HG03139 (cell line): ENCODE results near the gene KIF3C.
"Not testable (repeated sequence)": the region's sequence is repeated elsewhere in the genome, so short reads cannot be mapped to it uniquely, and the experiment has no call there.

Experiments
- ATAC-seq: cut with Tn5 transposase; IDR thresholded peaks from one replicate; pipeline ENCODE4 v1.9.1; 2021; ENCODE audit not compliant: unreplicated experiment

The KIF3C gene

GRCh38 chr2:25982273-25982967, at the start of gene KIF3C:
Gene KIF3C (minus strand): TSS chr2:25982497. CDS start chr2:25981917, 580 bp downstream.
- peak; percentile 55 for ATAC-seq

DNA sequence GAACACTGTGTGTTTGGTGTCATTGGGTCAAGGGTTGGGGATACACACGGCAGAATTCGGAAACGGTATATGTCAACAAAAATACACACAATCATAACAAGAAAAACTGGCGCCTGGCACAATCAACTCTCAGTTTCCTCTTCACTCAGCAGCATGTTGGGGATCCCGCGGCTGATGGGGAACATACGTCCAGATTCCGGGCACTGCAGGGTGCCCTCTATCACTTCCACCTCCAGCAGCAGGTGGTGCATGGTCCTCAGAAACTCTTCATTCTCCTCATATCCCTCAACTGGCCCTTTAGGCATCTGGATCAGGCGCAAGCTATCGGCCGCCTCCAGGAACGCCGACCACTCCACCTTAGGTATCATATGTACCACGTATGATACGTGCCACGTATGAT, 45.8 kb upstream of the KIF3C start:
- not testable (repeated sequence) for ATAC-seq

GRCh38 chr2:26025509-26025908, 43.2 kb upstream of the KIF3C start:
- no peak for ATAC-seq

- no peak for ATAC-seq
These were observed 42.0 kb upstream of the KIF3C start for GRCh38 chr2:26024260-26024659.

GRCh38 chr2:26020231-26020640, 37.9 kb upstream of the KIF3C start:
- no peak for ATAC-seq

GRCh38 chr2:26018184-26019055, 36.1 kb upstream of the KIF3C start:
- no peak for ATAC-seq

GRCh38 chr2:26017464-26018183, 35.3 kb upstream of the KIF3C start:
- ATAC-seq: no peak

- not testable (repeated sequence) for ATAC-seq
These were observed 34.4 kb upstream of the KIF3C start for GRCh38 chr2:26016706-26017045.

GRCh38 chr2:26016012-26016705, 33.9 kb upstream of the KIF3C start:
- ATAC-seq: no peak

- no peak for ATAC-seq
These were observed 31.4 kb upstream of the KIF3C start for GRCh38 chr2:26013668-26014067.

DNA sequence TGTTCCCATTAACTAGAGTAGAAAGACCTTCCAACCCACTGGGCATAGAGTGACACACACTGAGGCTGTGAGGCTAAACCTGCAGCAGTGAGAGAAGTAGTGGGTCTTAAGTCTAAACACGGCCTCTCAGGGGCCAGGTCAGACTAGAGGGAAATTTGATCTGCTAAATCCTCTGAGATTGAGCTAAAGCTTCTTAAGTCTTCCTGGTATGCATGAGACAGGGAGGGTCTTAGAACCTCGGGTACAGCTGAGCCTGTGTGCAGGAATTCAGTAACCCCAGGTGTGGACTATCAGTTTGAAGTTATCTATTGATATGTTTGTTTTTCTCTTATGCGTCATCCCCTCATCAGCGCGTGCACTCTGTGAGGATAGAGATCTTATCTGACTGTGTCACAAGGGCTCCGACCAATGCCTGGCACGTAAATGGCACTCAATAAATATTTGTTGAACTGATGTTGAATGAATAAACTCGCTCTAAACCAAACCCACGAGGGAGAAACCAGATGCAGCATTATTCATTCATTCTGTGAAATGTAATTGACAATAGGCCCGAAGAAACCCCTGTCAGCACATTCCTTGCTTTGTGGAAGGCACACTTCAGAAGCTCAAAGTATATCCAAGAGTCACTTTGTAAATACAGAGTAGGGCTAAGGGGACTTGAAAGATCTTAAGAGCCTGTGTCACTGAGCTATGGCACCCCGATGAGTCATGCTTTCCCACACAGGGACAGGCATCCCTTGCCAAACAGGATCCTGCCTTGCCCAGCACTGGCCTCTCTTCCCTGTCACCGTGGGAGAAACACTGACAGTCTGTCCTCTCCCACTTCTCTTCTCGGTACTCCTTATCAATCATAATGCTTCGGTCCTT, 29.9 kb upstream of the KIF3C start:
- no peak for ATAC-seq

DNA sequence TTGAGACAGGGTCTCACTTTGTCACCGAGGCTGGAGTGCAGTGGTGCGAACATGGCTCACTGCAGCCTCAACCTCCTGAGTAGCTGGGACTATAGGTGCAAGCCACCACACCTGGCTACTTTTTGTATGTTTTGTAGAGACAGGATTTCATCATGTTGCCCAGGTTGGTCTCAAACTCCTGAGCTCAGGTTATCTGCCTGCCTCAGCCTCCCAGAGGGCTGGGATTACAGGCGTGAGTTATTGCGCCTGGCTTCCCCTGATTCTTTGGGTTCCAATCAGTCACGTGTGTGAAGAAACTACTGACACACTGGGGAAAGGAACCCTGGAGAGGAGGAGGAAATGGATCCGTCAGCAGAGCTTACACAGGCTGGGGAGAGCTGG, 29.3 kb upstream of the KIF3C start:
- ATAC-seq: no peak

DNA sequence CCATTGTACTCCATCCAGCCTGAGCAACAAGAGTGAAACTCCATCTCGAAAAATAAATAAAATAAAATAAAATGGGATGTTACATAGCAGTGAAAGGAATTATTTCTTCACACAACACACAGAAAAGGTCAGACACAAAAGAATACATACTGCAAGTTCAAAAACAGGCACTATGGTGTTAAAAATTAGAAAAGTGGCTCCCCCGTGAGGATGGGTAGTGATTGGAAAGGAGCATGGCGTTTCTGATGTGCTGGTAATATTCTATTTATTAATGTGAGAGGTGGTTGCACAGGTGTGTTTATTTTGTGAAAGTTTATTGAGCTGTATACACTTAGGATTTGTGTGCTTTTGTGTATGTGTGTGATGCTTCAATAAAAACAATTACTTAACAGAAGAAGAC, 28.6 kb upstream of the KIF3C start:
- ATAC-seq: no peak

- ATAC-seq: no peak
These were observed 27.3 kb upstream of the KIF3C start for GRCh38 chr2:26009567-26009963.

- ATAC-seq: no peak
These were observed 26.7 kb upstream of the KIF3C start for GRCh38 chr2:26008851-26009566.

- no peak for ATAC-seq
These were observed 25.8 kb upstream of the KIF3C start for GRCh38 chr2:26008095-26008494.

- ATAC-seq: no peak
These were observed 20.5 kb upstream of the KIF3C start for GRCh38 chr2:26002632-26003310.

DNA sequence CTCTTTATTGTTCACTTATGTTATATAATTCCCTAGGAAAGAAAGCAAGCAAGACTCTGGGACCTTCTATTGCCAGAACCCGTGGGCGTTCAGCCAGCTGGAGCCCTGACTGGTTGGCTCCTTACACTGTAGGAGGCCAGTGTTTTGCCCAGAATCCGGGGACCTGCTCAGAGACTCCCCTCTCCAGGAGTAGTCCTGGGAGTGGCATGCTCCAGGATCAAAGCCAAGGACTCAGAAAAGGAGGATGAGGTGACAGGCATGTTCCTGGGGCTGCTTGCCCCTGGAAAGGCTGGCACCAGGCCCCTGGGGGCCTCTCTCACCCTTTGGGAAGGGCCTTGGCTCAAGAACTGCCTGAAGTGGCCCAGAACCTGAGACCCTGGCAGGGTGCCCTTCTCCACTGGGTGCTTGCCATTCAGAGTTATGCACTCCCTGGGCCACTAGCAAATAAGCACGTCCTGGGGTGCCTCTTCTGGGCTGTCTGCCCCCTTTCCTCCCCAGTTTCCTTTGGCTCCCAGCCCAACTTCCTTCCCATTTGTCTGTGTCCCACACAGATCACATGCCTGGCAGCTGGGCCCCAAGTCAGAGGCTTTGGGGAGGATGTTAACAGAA, 19.6 kb upstream of the KIF3C start:
- ATAC-seq: no peak
